NCI-H1436 treated with DMSO at 0.1 percent for 48 hours (cell line): Measurements from ENCODE around the gene MPC1.
A peak's percentile ranks its signal among the peaks of the same experiment; 100 is the strongest.
"Not testable (repeated sequence)": the region's sequence is repeated elsewhere in the genome, so short reads cannot be mapped to it uniquely, and the experiment has no call there.

Source experiments
- DNase-seq: peaks from one replicate; lab custom pipeline; 2025; lab: John Stamatoyannopoulos, UW

Gene MPC1

DNA sequence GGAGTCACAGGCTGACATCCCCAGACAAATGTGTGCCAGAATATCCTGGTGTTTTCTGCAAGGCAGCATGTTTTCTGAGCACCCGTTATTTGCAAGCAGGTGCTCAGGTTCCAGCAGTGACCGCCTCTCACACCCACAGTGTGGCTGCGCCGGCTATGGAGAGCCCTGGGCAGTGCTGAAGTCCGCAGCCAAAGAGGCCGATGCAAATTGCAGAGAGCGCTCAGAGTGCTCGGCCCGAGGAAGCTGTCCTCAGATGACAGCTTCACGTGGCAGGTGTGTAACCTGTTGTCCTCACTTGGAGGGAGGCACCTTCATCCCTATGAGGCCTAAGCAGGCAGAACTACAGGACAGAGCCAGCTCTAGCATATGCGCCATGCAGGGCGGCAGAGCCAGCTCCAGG, 23.5 kb upstream of the MPC1 start:
- no peak for DNase-seq

DNA sequence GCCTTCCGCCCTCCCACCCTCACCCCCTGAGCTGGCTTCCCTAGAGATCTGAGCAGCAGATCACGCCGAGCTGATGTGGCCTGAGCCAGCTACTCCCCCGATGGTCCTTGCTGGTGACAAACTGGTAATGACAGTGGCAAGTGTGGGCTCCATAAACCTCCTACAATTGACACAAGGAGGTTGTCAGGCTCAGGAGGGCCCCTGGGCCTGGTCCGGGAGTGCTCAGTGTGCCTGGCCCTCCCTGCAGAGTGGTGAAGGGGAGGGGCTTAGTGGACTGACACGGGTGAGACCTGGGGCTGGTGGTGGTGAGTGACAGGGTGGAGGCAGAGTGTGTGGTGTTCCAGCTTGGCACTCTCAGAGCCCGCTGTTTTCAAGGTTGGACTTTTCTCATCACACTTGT, 22.6 kb upstream of the MPC1 start:
- DNase-seq = no peak

DNA sequence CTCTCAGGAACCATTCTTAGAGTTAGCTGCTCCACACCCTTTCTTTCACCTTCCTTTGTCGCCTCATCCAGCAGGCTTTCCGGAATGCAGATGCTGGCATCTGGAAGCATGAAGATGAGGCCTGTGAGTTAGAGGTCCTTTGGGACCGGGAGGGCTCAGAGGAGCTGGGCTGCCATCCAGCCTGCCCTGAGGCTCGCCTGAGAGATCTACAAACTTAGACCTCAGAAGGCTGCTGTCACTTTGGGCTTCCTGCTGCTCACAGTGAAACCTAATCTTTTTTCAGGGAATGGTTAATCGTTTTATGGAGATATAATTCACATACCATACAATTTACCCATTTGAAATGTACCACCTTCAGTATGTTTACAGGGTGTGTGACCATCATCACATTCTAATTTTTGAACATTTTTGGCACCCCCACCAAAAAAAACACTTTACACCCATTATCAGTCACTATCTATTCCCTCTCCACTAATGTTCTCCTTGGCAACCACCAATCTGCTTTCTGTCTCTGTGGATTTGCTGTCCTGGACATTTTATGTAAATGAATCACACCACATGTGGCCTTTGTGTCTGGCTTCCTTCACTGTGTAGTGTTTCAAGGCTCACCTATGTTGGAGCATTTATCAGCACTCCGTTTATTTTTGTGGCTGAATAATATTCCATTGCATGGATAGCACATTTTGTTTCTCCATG, 20.0 kb upstream of the MPC1 start:
- DNase-seq = no peak

DNA sequence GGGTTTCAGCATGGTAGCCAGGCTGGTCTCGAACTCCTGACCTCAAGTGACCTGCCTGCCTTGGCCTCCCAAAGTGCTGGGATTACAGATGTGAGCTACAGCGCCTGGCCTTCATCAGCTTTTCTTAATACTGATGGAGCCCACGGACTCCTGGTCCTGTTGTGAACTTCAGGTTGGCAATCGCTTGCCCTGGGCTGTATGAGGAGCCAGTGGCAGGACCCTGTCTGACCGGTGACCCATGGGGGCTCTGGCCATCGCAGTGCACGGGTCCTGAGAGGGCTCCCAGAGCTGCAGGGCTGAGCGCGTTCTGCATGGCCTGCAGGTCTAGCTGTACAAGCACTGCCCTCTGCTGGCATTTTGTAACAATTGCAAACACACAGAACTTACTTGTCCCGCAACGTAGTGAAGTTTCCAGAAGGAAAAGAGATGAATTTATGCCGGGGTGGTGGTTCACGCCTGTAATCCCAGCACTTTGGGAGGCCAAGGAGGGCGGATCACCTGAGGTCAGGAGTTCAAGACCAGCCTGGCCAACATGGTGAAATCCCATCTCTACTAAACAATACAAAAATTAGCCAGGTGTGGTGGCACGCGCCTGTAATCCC, 18.0 kb upstream of the MPC1 start:
- peak; percentile 13 for DNase-seq

DNA sequence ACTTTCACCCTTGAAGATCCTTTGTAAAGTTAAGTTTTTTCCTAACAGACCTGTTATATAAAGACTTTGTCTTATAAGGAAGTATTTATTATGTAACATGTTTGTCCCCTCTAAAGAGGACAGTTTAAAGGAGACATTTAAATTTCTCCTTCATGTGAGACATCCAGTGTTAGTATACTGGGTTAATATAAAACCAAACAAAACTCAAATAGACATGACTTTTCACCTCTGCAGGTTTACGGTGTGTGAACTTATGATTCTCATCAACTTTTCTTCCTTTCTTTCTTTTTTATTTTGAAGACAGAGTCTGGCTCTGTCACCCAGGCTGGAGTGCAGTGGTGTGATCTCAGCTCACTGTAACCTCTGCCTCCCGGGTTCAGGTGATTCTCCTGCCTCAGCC, 17.4 kb upstream of the MPC1 start:
- DNase-seq = no peak

DNA sequence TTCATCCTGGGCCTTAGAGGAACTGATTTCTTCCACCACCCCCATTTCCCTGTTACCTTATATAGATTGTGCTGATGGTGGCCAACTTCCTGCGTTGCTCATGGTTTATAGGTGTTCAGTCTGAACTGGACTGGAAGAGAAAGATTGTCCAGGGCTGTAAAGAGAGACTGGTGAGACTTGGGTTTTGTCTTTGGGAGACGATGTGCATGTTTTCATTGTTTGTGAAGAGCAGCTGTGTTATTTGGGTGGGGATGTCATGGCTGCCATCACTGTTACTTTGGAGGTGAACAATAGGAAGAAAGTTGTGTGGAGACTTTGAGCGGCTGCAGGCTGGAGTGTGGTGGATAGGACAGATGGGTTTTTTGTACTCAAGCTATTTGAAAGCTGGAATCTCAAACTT, 15.6 kb upstream of the MPC1 start:
- no peak for DNase-seq

DNA sequence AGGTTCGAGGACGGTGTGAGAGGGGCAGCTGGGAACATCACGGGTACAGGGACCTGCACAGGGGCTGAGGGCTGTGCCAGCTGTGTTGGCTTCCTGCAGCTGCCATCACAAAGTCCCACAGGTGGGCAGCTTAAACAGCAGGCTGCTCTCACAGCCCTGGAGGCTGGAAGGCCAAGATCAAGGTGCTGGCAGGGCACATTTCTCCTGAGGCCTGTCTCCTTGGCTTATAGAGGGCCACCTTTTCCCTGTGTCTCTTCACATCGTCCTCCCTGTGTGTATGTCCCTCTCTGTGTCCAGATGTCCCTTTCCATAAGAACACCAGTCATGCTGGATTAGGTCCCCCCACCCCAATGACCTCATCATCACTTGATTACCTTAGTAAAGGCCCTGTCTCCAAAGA, 15.1 kb upstream of the MPC1 start:
- no peak for DNase-seq

DNA sequence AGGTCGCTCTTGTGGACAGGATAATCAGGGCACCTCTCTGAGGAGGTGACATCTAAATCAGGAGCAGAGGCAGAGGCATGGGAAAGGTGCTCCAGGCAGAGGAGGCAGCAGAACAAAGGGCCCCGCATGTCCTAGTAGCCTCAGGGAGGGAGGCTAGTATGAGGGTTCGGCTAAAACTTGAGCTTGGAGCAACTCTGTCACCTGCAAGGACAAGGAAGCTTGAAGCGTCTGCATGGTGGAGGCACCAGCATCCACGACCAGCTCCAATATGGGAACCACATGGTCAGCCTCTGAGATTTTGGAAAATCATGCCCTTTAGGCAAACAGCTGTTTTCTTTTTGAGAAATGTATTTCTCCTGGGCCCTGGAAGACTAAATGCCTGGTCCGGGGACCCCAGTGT, 13.0 kb upstream of the MPC1 start:
- DNase-seq = no peak

DNA sequence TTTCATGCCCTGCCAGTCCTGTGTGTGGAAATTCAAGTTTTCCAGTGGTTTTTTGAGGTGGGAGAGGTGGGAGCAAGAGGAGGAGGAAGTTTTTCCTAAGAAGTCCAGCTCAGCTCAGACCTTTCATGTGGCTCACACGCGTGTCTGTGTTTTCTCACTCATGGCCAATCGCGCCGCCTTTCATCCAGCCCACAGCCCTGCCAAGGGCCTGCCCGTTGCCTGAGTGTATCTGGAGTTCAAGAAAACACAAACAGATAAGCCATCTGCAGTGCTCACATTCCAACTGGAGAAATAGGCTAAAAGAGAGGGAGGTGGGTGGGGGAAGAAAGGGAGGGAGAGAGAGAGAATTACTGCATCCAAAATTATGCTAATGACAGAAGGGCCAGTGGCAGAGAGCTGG, 12.6 kb upstream of the MPC1 start:
- DNase-seq = no peak

DNA sequence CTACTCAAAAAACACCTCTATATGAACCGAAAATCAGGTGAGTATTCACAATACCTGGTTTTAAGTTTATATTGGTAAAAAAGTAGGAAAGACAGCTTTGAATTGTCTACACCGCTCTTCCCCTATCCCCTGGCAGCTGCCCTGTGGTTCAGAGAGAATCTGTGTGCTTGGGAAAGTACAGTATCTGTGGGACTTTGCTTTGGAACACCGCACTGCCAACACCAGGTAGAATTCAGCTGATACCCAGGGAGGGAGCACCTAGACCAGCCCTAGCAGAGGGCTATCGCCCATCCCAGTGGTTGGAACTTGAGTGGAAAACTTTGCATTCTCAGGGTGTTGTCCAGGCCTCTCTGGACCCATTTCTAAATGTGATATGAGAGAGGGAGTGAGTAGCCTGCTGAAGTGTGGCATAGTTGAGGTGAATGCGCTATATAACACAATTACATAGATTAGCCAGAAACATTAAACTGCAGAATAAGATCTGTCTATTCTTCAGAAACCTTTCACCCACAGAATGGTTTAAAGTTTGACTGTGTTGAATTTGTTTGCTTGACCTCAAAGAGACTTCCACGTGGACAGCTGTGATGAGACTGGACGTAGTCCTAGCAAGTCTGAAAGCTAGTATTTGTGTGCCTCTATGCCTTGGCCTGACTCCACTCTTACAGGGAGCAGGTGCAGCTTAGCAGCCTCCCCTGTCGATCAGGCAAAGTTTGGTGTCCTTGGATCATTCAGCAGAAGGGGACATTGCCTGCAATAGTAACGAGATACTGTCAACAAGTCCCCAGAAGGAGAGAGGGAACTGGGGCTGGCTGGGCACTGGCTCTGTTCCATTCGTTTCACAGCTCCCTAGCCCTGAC, 11.5 kb upstream of the MPC1 start:
- DNase-seq = no peak

DNA sequence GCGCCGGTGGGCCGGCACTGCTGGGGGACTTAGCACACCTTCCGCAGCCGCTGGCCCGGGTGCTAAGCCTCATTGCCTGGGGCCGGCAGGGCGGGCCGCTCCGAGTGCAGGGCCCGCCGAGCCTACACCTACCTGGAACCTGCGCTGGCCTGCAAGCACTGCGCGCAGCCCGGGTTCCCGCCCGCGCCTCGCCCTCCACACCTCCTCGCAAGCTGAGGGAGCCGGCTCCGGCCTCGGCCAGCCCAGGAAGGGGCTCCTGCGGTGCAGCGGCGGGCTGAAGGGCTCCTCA, 10.7 kb upstream of the MPC1 start:
- DNase-seq = no peak

DNA sequence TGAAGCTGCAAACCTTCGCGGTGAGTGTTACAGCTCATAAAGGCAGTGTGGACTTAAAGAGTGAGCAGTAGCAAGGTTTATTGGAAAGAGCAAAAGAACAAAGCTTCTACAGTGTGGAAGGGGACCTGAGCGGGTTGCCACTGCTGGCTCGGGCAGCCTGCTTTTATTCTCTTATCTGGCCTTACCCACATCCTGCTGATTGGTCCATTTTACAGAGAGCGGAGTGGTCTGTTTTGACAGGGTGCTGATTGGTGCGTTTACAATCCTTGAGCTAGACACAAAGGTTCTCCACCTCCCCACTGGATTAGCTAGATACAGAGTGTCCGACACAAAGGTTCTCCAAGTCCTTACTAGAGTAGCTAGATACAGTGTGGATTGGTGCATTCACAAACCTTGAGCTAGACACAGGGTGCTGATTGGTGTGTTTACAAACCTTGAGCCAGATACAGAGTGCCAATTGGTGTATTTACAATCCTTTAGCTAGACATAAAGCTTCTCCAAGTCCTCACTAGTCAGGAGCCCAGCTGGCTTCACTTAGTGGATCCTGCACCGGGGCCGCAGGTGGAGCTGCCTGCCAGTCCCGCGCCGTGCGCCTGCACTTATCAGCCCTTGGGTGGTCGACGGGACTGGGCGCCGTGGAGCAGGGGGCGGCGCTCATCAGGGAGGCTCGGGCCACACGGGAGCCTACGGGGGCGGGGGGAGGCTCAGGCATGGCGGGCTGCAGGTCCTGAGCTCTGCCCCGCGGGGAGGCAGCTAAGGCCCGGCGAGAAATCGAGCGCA, 10.2 kb upstream of the MPC1 start:
- not testable (repeated sequence) for DNase-seq

DNA sequence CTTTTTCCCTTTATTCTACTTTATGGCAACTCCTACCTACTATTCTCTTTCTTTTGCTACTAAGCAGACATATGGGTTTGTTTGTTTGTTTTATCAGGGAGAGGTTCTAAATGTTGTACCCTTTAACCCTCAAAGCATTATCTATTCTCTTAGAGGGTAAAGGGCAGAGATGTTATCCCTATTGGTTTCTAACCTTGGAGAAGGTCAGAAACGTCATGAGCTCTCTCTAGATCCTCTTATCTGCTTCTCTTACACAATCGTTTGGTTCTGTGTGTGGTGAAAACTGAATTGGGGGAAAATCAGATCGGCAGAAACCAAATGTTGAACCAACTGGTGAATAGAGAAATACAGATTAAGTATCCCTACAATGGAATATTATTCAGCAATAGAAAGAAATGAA, 6.4 kb upstream of the MPC1 start:
- DNase-seq = no peak

DNA sequence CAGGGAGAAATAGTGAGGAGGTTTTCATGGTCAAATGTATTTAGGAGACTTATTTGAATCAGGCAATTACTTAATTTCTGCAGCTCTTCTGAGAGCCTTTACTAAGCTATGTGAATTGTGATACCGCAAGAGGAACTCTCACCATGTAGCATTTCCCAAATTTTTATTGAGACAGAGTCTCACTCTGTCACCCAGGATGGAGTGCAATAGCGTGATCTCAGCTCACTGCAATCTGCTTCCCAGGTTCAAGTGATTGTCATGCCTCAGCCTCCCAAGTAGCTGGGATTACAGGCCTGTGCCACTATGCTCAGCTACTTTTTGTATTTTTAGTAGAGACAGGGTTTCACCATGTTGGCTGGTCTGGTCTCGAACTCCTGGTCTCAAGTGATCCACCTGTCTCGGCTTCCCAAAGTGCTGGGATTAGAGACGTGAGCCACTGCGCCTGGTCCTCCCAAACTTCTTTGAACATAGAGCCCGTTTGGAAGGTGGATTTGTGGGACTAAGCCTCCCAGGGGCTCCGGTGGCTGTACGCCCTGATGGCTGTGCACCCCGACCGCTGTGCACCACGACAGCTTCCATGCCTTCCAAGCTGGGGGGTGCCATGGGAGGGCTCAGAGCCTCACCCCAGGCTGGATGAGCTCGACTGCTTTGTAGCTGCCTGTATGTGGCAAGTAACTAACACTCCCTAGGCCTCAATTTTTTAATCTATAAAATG, 5.7 kb upstream of the MPC1 start:
- DNase-seq = no peak

DNA sequence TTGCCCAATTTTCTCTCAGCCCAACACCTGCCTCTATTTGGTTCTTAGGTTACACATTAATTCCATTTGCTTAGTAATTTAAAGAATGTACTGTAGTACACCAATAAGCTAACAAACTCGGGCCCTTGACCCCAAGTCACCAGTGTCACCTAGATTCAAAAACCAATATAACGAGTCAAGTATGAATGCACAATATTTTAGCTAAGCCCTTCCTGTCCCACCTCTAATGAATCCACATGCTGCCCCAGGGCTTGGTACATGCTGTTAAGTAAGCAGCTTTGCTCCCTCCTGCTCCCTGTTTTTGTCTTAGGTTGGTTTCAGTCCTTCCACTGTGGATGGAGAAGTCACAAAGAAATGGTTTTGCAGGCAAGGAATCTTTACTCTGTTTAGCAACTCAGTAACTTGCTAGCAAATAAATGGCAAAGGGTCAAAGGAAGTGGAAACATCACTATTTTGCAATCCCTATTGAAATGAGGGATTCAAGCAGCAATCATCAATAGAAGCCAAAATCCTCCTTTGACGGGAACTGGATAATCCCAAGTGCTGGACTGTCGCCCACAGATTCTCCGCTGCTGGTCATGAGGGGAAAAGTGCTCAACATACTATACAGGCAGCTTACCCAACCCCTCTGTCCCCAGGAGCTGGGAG, 5.0 kb upstream of the MPC1 start:
- no peak for DNase-seq

DNA sequence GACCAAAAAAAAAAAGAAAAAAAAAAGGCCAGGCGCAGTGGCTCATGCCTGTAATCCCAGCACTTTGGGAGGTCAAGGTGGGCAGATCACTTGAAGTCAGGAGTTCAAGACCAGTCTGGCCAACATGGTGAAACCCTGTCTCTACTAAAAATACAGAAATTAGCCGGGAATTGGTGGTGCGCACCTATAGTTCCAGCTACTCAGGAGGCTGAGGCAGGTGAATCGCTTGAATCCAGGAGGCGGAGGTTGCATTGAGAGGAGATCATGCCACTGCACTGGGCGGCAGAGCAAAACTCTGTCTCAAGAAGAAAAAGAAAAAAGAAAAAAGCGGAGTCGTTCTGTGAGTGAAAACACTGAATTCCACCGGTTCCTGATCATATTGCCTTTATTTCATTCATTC, 4.4 kb upstream of the MPC1 start:
- DNase-seq = not testable (repeated sequence)

DNA sequence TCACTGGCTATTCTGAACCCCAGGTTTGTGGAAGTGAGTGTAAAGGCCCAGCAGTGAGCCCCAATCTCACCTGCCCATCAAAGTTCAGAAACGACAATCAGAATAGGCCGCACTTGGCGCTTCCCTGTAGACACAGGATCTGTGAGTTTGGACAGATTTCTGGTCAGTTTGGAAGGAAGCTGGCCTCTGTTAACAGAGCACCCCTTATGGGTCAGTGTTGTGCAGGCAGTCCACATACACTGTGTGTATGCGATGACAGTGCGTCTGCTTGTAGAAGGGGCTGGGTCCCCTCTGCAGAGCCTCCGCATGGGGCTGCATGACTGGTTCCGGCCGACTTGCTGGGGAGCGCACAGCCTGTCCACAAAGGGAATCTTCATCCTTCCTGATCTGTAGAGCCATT, 3.4 kb upstream of the MPC1 start:
- DNase-seq = no peak

DNA sequence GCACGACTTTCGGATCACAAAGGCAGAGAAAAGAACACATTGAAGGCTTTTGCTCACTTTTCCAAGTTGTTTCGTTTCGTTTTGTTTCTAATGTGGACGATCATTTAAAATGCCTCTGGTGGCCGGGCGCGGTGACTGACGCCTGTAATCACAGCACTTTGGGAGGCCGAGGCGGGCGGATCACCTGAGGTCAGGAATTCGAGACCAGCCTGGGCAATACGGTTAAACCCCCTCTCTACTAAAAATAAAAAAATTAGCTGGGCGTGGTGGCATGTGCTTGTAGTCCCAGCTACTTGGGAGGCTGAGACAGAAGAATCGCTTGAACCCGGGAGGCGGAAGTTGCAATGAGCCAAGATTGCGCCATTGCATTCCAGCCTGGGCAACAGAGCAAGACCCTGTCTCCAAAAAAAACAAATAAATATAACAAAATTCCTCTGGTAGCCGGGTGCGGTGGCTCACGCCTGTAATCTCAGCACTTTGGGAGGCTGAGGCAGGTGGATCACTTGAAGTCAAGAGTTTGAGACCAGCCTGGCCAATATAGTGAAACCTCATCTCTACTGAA, 1.1 kb upstream of the MPC1 start:
- DNase-seq = not testable (repeated sequence)

DNA sequence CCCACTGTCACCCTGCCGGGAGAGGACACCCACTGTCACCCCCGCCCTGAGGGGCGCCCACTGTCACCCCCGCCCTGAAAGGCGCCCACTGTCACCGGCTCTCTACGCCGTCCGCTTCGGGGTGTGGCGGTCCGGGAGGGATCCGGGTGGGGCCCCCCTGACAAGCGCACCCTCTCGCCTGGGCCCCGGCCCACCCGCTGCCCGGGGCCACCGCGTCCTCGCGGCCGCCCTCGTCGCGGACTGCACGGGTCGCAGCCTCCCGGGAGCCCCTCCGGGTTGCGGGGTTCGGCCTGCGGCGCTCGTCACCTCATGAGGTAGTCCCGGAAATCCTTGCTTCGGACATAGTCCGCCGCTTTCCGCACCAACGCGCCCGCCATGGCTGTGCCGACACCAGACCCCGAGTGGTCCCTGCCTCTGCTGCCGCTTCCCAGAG, 224 bp downstream of the MPC1 start:
- no peak for DNase-seq

DNA sequence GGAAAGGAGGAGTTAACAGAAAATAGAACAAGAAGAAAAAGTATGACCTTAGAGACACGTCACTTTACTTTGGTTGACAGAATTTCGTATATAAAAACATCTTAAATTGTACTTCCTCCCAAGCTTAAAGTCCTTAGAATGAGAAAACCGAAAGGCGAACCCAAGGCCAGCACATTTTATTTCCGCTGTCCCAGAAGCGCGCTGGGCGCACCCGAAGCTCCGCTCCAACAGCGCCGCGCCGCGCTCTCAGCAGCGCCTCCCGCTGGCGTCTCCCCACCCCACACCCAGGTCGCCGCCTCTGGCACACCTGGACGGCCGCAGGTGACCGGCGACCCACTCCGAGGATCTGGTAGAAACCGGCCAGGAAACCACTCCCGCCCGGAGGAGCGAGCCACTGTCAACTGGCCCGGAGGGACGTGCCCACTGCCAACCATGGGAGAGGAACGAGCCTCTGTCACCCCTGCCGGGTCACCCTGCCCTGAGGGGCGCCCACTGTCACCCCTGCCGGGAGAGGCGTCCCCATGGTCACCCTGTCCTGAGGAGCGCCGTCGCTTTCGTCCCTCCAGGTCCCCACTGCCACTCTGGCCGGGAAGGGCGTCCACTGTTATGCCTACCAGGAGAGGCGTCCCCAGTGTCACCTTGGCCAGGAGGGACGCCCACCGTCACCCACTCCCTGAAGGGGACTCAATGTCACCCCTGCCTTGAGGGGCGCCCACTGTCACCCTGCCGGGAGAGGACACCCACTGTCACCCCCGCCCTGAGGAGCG, 824 bp downstream of the MPC1 start:
- no peak for DNase-seq

DNA sequence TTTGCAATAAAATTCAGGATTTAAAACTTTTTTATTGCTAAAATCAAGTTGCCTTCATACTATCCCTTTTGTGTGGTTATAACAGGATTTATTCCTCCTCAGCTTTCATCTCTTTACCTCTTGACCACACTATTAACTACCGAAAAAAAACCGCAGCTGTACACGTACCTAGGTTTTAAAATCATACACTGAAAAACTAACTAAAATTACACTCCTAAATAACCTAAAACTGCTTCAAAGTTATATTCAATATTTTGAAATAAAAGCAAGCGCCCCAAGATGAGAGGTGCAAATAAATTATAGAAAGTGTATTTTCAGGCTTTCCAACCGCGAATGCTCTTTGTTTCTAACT, 1.4 kb downstream of the MPC1 start:
- DNase-seq = no peak
